NCI-H146 treated with DMSO at 0.1 percent for 48 hours (cell line): ENCODE data around the gene ATXN1.

Experiments
- DNase-seq: peaks from one replicate; lab custom pipeline; 2025; ENCODE audit not compliant: unreplicated experiment; lab: John Stamatoyannopoulos, UW

Gene ATXN1

DNA sequence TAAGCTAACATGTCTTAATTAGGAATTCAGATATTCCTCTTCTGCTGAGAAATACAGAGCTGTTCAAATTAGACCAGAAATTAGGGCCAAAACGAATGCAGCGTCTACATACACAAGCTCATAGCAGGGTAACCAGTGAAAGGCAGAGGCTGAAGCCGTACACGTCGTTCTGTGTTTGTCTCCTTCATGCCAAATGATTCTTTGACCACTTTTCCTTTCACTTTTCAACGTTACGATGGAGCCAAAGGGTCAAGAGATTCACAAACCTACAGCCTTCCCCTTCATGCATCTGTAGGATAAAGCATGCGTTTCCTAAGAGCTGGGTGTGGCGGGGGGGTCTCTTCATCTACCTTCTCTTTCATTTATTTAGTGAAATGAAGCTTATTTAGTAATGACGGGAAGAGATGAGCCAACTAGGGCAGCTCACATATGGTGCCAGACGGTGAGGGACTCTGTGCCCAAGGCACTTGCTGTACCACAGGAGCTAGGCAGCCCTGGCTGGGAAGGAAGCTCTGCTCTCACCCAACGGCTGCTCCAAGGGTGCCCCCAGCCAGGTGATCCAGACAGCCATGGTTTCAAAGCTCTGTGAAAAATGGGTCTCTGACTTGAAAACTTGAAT is 178.0 kb downstream of the ATXN1 start:
- DNase-seq, result no peak

GRCh38 chr6:16582446-16583143 is 178.7 kb downstream of the ATXN1 start:
- no peak for DNase-seq

GRCh38 chr6:16578695-16579285 is 182.5 kb downstream of the ATXN1 start:
- no peak for DNase-seq

DNA sequence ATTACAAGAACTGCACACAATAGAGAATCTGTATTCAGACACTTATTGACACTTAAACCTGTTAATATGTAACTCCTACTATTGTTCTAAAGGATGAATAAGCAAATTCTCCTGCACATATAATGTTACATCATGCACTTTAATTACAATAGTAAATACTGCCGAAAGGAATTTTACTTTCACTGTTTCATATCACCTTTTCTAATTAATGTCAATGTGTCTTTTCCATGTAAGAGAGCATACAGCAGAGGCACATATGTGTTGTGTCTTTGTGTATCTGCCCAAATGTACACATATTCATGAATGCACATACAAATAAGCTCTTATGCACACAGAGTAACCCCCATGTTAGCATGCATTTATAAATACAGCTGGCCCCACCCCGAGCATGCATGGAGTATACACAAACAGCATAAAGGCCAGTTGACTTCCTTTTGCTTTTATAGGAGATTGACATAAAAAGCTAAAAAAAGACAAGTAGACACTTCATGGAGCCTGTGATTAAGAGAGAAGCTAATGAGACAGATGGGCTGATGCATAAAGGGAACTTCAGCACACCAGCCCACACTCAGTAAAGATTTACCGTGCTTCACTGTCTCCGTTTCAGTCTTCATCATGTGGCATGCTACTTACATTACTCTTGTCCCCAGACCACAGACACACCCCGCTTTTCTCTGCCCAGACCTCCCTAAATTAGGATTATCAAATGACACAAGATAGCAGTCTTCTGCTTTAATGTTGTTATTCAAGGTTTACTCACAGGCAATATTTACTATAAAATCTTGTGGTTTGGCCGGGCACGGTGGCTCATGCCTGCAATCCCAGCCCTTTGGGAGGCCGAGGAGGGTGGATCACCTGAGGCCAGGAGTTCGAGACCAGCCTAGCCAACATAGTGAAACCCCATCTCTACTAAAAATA is 184.6 kb downstream of the ATXN1 start:
- DNase-seq, result no peak

DNA sequence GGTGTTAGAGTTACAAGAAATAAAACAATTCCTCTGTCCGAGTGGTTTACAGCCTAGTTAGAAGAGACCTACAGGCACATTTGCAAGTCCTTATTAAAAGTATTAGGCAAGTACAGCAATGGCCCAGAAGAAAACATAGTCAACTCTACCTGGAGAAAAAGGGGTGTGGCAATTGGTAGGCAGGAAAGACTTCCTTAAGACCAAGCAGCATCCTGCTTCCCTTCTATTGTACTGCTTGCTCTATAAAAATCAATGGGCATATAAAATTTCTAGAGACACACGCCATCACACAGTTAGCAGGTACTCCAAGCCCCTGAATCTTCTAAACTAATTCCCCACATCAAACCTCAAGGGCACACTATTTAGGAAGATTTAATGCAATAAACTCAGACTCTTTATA is 185.6 kb downstream of the ATXN1 start:
- no peak for DNase-seq

GRCh38 chr6:16572943-16573342 is 188.3 kb downstream of the ATXN1 start:
- no peak for DNase-seq

GRCh38 chr6:16572317-16572716 is 188.9 kb downstream of the ATXN1 start:
- no peak for DNase-seq

DNA sequence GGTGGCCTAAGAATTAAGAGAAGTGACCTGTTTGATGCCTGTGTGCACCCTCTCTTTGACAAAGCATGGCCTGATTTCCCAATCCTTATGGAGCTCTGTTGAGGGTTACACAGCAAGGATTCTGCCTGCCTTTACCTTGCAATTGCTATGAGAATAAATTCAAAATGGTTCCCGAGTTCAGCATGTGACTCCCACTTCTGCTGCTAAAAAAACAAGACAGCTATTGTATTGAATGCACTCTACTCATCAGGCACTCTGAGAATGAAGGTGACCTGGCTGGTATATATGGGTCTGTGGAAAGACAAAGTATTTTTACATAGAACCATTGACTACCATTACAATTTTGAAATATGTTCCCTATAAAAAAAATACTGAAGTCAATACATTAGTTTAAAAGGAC is 190.3 kb downstream of the ATXN1 start:
- DNase-seq, result no peak

- DNase-seq, result no peak
Measured at GRCh38 chr6:16570221-16570553, 191.1 kb downstream of the ATXN1 start.

DNA sequence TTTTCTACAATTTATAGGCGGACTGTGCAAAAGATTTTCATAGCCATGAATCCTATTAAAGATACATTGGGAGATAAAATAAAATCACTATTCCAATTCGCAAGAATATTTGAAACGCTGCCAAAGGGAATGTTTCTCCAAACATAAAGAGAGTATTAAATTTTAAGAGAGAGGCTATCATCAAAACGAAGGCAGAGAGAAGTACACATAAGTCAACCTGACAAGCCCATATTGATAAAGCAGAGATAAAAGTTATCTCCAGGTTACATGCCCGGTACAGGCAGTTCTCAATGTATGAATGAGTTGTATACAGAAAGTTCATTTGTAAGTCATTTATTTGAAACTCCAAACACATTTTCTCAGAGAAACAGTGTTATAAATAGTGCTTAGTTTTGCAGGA is 193.1 kb downstream of the ATXN1 start:
- no peak for DNase-seq

DNA sequence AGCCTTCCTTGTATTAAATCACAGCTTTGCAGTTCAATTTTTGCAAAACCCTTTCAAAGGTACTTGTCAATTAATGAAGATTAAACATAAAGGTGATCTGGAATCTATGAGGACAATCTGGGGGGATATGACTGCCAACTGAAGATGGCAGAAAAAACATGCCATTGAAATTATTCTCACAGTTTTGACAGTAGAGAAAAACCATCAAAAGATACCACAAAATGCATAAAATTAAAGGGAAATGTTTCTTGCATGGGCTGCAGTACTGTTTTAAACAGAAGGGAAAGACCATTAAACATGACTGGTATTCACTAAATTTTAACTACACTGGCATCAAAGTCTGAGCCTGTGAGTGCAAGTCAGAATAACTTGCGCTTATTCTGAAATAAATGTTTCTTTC is 194.2 kb downstream of the ATXN1 start:
- DNase-seq, result no peak

DNA sequence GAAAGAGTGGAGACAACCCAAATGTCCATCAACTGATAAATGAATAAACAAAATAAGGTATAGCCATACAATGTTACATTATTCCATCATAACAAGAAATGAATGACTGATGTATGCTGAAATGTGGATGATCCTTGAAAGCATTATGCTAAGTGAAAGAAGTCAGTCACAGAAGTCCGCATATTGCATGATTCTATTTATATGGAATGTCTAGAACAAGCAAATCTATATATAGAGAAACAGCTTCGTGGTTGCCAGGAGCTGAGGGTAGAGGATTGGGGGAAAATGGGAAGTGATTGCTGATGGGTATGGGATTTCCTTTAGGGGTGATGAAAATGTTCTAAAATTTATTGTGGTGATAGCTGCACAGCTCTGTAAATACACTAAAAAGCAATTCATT is 196.8 kb downstream of the ATXN1 start:
- DNase-seq, result no peak

- DNase-seq, result no peak
Measured at GRCh38 chr6:16563628-16564240, 197.5 kb downstream of the ATXN1 start.

GRCh38 chr6:16562498-16562897 is 198.8 kb downstream of the ATXN1 start:
- DNase-seq, result no peak

- DNase-seq, result no peak
Measured at GRCh38 chr6:16559071-16559470, 202.2 kb downstream of the ATXN1 start.

DNA sequence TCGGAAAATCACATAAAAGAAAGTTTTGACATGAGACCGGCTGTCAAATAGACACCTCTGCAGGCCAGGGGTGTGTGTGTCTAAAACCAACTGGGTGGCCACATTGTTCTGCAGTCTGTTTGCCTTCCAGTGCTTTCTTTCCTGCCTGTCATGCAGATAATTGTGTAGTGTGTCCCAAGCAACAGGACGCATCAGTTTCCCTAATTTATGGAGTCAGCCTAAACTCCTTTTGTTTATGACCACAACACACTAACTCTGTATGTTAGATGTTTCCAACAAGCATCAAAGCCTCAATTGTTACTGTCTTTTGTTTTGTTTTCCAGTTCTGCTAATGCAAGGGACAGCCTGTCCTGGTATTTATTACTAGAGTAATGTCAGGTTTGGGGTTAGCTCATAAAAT is 205.7 kb downstream of the ATXN1 start:
- DNase-seq, result no peak

DNA sequence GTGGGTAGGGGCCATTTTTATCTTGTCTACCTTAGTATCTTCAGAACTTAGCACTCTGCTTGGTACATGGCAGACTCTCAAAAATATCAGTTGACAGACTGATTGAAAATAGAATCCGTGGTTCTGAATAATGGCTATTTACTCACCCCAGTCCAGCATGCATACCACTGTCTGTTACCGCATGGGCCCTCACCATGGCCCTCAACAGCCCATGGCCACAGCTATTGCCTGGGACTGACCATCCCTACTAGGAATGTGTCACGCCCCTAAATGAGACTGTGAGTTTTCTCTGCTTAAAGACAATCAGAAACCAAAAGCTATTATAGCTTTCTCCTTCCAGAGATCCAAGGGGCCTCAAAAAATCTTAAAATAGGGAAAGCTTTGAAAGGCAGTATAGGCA is 207.7 kb downstream of the ATXN1 start:
- no peak for DNase-seq

DNA sequence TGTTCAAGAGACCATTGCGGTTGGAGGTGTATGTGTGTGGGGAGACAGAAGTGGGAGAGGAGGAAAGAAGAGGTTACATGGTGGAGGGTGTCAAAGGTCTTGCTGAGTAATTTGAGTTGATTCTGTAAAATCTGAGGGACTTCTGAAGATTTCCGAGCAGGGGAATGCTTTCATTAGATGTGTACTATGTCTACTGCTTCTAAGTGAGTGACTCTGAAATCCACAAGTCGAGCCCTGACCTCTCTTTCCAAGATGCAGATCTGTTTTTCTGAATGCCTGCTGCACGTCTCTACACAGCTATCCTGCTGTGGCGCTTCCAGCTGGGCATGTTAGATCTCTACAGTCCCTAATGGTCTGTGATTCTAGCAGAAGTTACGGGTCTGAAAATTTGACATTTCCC is 209.8 kb downstream of the ATXN1 start:
- no peak for DNase-seq

DNA sequence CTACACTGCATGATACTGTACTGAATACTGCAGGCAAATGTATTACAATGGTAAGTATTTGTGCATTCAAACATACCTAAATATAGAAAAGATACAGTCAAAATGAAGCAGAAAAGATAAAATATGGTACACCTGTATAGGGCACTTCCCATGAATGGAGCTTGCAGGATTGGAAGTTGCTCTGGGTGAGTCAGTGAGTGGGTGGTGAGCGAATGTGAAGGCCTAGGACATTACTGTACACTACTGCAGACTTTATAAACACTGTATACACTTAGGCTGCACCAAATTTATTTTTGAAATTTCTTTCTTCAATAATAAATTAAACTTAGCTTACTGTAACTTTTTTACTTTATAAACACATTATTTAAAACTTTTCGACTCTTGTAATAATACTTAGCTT is 213.1 kb downstream of the ATXN1 start:
- no peak for DNase-seq

- no peak for DNase-seq
Measured at GRCh38 chr6:16547587-16547986, 213.7 kb downstream of the ATXN1 start.

GRCh38 chr6:16546861-16547260 is 214.4 kb downstream of the ATXN1 start:
- no peak for DNase-seq
